Calu3 (cell line): ENCODE measurements around the gene FTCDNL1. TPM values are rescaled to one million over a fixed set of nuclear protein-coding genes. Genes with fewer than 3 reads are reported as not detected.

Experiments
- BruUV-seq: library from RNA; stranded (reverse); fragments of 400-500 nt; replicated peaks from 2 replicates; lab custom pipeline; 2021; lab: Mats Ljungman, UMichigan
- CTCF ChIA-PET: fragments of 300-600 bp; sonication (Branson Sonifier 250); formaldehyde crosslinking; loops from one replicate; lab custom pipeline; 2022; ENCODE audit warnings: antibody characterized with exemption; lab: Charles Lee
- DNase-seq: peaks from one replicate; pipeline ENCODE4 v3.0.0; 2022
- H3K27ac Mint-ChIP-seq: one replicate; pipeline ENCODE4 v1.8.0; 2022; ENCODE audit warnings: mixed read lengths; ENCODE audit not compliant: unreplicated experiment
- H3K27me3 Mint-ChIP-seq: one replicate; pipeline ENCODE4 v1.8.0; 2022; ENCODE audit warnings: mixed read lengths; ENCODE audit not compliant: unreplicated experiment
- H3K36me3 Mint-ChIP-seq: one replicate; pipeline ENCODE4 v1.8.0; 2022; ENCODE audit warnings: mild to moderate bottlenecking, moderate library complexity, mixed read lengths; ENCODE audit not compliant: insufficient read depth, unreplicated experiment
- H3K4me1 Mint-ChIP-seq: one replicate; pipeline ENCODE4 v1.8.0; 2022; ENCODE audit warnings: mild to moderate bottlenecking, low read depth, mixed read lengths; ENCODE audit not compliant: unreplicated experiment
- H3K4me3 Mint-ChIP-seq: one replicate; pipeline ENCODE4 v1.8.0; 2022; ENCODE audit warnings: mild to moderate bottlenecking, low read depth, moderate library complexity, mixed read lengths; ENCODE audit not compliant: unreplicated experiment
- H3K9me3 Mint-ChIP-seq: one replicate; pipeline ENCODE4 v1.8.0; 2022; ENCODE audit warnings: low read depth, mixed read lengths; ENCODE audit not compliant: unreplicated experiment
- intact Hi-C: fragments of 100-400 bp; cut with micrococcal nuclease; formaldehyde crosslinking; loops from one replicate; pipeline ENCODE4 v1.10.0; 2022; ENCODE audit not compliant: unreplicated experiment
- total RNA-seq: library from RNA; stranded (reverse); gene quantifications from 2 replicates; pipeline ENCODE4 v1.2.3, GENCODE V29; 2022
- TF ChIP-seq, protein P1 (sequence below): fragments of 200-600 bp; IDR thresholded peaks from one replicate; pipeline ENCODE4 v1.8.0; 2022; ENCODE audit warnings: antibody characterized with exemption; ENCODE audit not compliant: unreplicated experiment

The FTCDNL1 gene
- total RNA-seq, 1 experiment from 2014 or later = 1.9 TPM

DNA sequence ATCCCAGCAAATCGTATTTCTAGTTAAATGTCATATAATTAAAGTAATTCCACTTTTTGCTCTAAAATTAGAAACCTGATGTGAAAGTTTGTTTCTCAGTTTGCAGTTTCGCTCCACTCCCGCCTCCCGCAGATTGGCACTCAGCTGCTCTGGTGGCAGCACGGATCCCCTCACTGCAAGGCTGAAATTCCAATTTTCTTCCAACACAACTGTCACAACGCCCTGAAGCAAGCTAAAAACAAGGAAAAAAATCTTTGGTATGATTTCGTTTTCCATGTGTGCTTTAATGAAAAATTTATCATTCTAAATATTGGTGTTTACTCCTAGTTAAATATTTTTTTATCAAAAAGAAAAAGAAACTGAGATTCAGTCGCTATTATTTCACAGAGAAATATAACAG lies 38.5 kb downstream of the FTCDNL1 start:
- Mint-ChIP-seq H3K9me3 (peaks cover 2% of the 10 kb centered on the region), H3K36me3 (no peaks in the 10 kb centered on the region), H3K4me3 (no peak overlapping the region), H3K27ac (no peak overlapping the region), H3K4me1 (no peaks in the 10 kb centered on the region), H3K27me3 (no peaks in the 10 kb centered on the region)
- intact Hi-C loops = no loop called here
- CTCF ChIA-PET = no interaction called here
- no peak for DNase-seq
- no TSS peak for BruUV-seq
- TF ChIP-seq, protein P1, sequence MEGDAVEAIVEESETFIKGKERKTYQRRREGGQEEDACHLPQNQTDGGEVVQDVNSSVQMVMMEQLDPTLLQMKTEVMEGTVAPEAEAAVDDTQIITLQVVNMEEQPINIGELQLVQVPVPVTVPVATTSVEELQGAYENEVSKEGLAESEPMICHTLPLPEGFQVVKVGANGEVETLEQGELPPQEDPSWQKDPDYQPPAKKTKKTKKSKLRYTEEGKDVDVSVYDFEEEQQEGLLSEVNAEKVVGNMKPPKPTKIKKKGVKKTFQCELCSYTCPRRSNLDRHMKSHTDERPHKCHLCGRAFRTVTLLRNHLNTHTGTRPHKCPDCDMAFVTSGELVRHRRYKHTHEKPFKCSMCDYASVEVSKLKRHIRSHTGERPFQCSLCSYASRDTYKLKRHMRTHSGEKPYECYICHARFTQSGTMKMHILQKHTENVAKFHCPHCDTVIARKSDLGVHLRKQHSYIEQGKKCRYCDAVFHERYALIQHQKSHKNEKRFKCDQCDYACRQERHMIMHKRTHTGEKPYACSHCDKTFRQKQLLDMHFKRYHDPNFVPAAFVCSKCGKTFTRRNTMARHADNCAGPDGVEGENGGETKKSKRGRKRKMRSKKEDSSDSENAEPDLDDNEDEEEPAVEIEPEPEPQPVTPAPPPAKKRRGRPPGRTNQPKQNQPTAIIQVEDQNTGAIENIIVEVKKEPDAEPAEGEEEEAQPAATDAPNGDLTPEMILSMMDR = no peak

- H3K9me3 Mint-ChIP-seq = peaks cover 2% of the 10 kb centered on the region
- CTCF ChIA-PET = interaction anchor here (0.7 kb wide), 1 partner anchor 25 kb away, joined by 4 read pairs; no protein-coding TSS in a partner anchor
- H3K4me3 Mint-ChIP-seq = no peak overlapping the region
- no peaks in the 10 kb centered on the region for H3K36me3 Mint-ChIP-seq
- H3K27me3 Mint-ChIP-seq = no peaks in the 10 kb centered on the region
- H3K4me1 Mint-ChIP-seq = no peaks in the 10 kb centered on the region
- no TSS peak for BruUV-seq
- intact Hi-C loops = no loop called here
- H3K27ac Mint-ChIP-seq = no peak overlapping the region
- TF ChIP-seq, protein P1 = no peak
- no peak for DNase-seq
Measured at GRCh38 chr2:199811346-199811745, 39.6 kb downstream of the FTCDNL1 start.

DNA sequence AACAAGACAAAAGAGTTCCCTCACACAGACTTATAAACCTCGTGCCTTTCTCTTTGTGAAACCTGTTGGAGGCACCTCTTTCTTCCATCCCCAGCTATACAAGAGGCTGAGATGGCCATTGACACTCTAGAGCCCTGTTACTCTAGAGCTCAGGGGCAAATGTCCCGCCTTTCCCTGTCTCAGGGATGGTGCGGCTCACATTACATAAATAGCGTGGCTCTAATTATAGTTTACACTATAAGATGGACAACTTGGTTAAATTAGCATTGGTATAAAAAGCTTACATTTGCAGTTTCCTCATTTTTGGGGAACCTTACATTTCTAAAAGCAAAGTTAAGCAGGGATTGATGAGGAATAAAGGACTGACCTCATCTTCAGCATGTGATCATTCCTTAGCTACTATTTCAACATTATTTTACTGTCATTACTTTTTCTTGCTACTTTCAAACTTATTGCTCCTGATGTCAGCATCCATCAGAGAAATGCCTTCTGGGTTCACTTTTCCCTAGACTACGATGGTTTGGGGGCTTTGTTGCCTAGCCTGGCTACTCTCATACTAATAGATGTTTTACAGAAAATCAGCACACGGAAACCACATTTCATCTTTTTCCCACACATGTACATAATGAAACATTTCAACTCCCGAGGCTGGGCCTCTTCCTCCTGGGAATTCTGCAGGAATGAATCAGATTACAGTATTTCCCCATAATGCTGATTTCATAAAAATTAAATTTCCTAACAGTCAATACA lies 40.4 kb downstream of the FTCDNL1 start:
- TF ChIP-seq, protein P1 = no peak
- no peak for DNase-seq
- CTCF ChIA-PET = no interaction called here
- Mint-ChIP-seq H3K4me1 (no peaks in the 10 kb centered on the region), H3K9me3 (peaks cover 2% of the 10 kb centered on the region), H3K27me3 (no peaks in the 10 kb centered on the region), H3K4me3 (no peak overlapping the region), H3K36me3 (no peaks in the 10 kb centered on the region), H3K27ac (no peak overlapping the region)
- no TSS peak for BruUV-seq
- intact Hi-C loops = no loop called here

- no peaks in the 10 kb centered on the region for H3K4me1 Mint-ChIP-seq
- H3K36me3 Mint-ChIP-seq = no peaks in the 10 kb centered on the region
- TF ChIP-seq, protein P1 = no peak
- H3K9me3 Mint-ChIP-seq = peaks cover 2% of the 10 kb centered on the region
- H3K27ac Mint-ChIP-seq = no peak overlapping the region
- DNase-seq = no peak
- no peaks in the 10 kb centered on the region for H3K27me3 Mint-ChIP-seq
- CTCF ChIA-PET = no interaction called here
- BruUV-seq = no TSS peak
- intact Hi-C loops = no loop called here
- no peak overlapping the region for H3K4me3 Mint-ChIP-seq
Measured at GRCh38 chr2:199807966-199808365, 43.0 kb downstream of the FTCDNL1 start.
